Activated CD8-positive, alpha-beta memory T cell treated with anti-CD3 and anti-CD28 coated beads, Interleukin-2, amount 50 U/mL, for 4 hours (primary cell): ENCODE results near the gene RETREG1.

Experiments used
- DNase-seq: peaks from one replicate; pipeline ENCODE4 v3.0.0-alpha.2; 2020

RETREG1 gene

DNA sequence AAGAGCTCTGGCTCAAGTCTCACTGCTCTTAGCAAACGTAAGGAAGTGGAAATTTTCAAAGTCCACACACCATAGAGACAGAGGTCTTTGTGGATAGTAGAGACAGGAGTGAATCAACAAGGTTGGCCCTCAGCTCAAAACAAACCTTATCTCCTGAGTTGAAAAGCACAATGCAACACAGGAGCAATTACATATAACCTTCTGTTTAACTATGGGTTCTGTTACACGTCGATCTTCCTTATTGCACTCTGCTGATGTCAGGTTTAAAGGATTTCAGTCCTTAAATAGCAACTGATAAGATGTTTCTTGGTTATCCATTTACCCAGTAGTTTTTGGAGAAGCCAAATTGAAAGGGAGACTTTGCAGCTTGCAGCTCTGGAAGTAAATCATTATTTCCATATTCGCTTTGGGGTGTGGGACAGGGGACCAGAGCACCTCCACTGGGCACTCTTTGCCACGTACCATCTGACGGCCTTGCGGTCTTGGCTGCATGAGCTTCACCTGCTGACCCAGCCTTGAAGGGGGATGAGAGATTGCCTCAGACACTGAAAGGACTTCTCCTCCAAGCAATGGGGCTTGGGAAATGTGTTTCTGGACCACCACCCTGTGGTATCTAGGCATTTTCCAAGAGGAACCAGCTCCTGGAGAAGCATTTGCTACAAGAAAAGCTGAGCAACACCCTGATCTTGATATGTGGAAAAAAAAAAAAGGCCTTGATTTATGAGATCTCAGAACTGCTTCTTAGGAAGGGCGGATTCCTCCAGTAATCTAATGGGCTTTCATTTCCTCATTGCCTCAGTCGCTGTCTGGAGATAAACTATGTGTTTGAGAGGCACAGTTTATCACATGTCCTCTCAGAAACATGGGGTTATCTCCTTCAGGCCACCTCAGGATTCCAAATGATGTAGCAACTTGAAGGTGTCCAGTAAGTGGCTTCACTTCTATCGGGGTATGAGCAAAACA is 95.0 kb downstream of the RETREG1 start:
- no peak for DNase-seq

DNA sequence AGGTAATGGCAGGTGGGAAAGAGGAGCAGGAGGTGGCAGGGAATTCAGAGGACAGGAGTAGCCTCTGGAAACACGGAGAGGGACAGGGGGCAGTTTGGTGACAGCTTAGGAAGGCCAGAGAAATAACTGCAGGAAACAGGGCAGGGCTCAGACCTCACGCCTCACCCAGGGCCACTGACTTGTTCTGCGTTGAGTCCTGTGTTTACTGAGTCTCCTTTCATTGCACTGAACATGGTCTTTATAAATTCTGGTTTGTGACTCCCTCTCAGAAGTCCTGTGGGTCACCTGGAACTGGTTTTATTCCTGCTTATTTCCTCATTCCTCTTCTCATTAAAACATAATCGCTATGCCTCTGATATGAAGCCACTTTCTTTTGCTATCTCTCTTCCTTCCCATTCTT is 96.0 kb downstream of the RETREG1 start:
- DNase-seq, result no peak

DNA sequence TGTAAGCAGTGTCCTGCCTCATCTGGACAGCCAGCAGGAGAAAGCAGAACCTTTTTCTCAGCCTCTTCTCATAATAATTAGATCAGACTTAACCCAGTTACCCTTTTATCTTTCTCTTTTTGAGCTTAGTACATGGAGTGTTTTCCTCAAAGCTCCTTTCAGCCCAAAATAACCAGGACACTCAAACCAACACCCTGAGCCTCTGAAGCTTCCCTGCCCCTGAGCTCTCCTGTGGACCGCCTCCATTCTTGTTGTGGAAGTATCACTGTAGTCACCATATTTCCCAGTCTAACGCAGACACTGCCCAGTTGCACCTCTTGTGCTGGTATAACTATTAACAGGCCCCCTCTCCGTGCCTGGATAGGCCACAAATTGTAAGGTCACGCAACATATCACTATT is 97.4 kb downstream of the RETREG1 start:
- DNase-seq, result no peak

DNA sequence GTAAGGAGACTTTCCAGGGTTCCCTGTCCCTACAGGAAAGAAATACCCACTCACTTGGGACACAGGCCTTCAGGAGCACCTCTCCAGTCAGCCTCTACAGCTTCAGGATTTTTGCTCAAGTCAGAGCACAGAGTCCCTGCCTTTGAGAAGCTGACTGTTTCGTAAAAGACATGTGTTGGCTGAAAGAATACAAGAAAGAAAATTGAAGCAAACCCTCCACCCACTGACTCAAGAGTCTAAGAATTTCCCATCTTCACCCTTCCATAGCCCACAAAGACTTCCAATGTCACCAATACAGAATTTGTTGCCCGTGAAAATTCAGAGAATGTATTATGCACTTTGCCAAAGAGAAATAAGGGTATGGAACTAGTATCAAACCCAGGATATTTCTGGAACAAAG is 98.2 kb downstream of the RETREG1 start:
- DNase-seq, result no peak

DNA sequence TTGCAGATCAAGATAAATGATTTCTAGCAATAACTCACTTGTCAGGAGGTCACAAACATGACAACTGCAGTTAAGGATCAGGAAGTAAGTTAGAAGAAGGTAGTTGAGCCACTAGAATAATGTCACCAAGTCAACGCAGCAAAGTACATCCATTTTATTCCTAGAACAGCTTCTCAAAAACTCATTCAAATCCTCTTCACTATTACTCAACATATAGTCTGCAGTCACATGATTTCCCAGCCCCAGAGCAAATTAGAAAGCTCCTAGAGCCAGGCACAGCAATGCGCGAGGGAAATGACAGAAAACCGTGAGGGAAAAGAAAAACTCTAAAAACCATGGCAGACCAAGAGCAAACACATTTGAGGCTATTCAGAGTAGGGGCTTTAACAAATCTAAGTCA is 101.3 kb downstream of the RETREG1 start:
- DNase-seq, result no peak

DNA sequence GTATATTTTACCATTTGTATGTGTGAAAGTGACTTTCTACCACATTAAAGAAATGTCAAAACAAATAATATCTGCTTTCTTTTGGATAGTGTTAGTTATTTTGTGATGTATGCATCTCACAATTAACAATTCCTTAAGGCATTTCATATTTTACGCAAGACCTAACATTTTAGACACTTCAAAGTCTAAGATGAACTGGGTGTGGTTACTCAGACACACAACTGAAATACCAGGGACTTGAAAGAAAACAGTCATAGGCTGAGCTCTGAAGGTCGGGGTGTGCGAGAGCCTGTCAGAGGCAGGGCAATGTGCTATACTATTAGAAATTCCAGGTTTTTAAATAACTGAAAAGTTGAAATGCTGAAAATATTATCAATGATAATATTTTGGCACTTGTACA is 106.7 kb downstream of the RETREG1 start:
- DNase-seq, result no peak

DNA sequence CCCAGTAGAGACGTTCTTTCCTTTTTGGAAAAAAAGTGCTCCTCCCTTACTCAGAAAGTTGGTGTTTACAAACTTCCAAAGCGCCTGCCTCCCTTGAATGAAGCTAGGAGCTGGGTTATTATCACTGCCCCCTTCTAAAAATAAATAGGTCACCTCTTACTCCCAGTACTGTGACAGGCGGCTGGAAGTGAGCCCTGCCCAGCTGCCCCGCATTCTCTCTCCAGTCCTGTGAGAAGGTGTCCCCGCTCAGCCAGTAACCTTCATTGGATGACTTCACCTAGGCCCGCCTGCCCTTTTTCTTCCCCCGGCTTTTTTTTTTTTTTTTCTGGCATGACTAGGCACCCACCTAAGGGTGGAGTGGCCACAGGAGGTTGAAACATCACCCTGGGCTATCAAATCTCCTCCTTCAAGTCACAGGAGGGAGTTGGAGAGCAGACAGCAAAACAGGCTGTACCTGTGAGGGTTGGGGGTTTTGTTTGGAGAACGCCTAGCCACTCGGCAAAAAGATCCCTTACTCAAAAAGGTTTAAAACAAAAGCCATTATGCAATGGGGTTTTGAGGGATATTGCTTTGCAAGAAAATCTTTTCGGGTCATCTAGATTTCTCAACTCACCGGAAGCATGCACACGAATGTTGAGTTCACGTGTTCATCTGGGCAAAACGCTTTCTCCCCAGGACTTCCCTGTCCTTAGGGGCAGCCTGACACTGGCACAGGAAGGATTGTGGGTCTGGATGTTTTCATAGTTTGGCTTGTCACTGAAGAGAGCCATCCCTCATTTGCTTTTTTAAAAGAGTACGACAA is 107.9 kb downstream of the RETREG1 start:
- no peak for DNase-seq

DNA sequence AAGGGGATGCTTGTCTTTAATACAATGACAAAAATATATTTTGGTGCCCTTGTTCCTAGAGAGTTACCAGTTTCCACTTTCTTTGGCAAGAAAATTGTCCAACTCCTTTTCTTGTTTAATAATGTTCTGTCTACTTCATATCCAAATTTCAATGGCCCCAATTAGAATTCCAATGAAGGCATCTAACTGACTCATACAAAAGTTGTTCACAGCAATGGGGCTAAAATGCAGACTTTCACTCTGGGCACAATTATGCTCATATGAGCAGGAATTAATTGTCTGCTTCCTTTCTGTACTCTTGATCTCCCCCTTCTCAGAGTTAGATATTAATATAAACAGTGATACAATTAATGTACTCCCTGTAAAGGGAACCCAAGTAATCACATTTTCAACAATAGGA is 109.1 kb downstream of the RETREG1 start:
- no peak for DNase-seq

DNA sequence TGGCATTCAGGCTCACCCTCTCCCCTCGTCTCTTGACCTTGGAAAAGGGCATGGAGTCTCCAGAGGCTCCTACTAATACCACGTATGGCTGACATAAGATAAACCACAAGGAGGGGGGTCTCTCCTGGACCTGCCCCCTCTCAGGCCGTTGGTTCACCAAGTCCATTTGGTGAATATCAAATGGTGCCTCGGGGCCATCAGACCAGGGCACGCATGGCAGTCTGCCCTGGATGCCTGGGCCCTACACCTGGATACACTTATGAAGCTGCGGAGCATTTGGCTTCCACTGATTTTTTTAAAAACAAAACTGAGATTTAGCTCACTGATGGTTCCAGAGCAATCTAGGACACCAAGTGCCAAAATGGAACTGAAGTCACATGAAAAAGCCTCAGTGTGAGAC is 110.9 kb downstream of the RETREG1 start:
- no peak for DNase-seq

DNA sequence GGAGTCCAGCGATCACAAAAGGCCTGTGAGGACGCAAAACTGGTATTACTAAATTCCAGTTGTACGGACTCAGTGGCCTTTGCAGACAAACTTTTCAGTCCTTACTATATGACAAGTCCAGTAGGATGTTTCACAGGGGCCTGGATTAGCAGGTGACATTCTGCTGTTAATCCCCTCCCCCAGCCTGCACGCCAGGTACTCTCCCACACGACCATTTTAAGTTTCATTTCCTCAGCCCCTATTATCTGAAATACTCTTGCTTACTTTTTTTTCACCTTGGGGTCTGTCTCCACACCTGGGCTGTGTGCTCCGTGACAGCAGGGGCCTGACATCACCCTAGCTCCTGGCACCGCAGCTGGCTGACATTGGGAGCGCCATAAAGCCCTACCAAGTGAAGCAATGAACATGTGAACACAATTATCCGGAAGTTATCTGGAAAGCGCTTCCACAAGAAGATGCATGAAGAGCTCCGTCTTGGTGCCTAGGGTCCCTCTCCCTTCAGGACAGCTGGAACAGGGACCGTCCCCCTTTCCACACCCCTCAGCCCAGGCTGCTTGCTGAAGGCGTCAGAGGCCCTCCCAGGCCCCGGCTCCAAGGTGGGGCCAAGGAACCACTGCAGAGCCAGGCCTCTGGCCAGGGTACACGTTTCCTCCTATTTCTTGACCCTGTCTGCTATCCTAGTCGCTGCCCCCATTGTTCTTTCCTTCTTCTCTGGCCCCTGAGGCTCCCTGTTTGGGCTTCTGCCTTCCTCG is 111.5 kb downstream of the RETREG1 start:
- no peak for DNase-seq

DNA sequence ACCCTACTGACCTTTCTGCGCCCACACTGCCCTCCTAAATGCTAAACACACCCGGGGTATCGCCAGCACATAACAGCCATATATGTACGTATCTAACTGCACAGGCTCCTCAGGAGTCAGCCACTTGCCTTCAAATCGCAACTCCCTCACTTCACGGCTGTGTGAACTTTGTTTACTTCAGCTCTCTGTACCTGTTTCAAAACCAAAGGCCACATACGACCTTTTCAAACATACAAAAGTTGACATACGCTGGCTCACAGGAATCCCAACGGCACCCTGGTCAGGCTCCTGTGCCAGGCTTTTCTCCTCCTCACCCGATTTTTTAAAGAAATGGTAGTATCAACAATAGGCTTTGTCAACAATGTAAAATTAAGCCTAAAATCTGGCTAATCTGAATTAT is 112.2 kb downstream of the RETREG1 start:
- no peak for DNase-seq

DNA sequence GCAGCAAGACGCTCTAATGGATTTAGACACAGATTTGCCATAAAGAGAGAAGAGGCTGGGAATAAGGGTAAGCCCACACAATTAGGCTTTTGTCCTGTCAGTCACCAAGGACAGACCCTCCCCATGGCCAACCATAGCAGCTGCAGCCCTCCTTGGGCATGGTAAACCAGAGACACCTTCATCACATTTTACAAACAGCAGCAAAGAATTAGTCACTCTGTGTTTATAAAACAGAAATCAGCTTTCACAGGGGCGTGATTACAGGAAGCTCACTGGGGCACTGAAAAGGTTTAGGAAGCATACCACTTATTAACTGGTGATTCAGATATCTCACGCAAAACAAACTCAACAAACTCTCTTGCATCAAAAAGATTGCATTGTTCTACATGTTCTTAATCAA is 113.9 kb downstream of the RETREG1 start:
- DNase-seq, result no peak

DNA sequence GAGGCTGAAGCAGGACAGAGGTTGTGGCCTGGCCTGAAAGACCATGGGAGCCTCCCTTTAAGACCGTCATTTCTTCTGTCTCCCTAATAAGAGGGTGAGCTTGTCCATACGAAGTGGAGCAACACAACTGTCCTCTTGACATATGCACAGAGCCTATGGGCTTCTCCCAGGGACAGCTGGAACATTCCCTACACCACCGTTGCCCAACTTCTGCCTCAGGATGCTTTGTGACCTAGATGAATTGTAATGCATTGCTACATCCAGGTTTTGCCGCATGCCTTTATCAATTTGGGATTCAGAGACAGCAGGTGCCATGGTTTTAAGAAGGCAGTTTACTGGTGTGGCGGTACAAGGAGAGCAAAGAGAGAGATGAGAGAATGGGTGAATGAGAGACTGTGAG is 116.8 kb downstream of the RETREG1 start:
- no peak for DNase-seq

DNA sequence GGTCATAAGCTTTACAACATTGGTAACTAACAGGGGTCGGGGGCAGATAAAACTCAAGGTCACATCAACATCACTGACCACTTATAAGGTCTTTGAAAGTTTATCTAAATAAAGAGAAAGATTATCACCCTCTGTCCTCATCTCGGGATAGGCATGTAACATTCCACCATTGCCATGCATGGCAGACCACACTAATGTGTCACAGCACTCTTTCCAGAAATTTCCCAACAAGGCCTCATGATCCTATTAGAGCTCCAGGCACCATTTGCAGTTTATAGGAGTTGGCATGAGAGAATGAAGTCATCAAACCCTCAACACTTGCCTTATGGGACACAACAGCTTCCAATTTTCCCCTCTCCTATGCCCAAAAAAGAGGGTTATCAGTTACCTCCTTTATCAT is 119.3 kb downstream of the RETREG1 start:
- DNase-seq, result no peak

DNA sequence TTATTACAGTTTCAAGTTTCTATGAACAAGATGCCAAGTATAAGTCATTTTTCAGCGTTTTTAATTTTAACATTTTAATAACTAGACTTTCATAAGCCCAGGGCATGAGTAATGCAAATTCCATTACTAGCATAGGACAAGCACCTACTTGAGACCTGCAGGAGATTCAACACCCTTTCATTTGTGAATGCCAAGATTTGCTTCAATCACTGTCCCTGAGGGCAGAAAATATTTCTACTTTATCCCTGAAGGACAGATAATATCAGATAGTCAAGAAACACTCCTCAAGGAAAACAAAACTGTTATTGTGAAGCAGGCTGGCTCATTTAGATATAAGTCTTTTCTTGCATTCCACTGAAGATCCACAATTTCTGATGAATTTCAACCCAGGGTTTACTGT is 123.5 kb downstream of the RETREG1 start:
- no peak for DNase-seq

DNA sequence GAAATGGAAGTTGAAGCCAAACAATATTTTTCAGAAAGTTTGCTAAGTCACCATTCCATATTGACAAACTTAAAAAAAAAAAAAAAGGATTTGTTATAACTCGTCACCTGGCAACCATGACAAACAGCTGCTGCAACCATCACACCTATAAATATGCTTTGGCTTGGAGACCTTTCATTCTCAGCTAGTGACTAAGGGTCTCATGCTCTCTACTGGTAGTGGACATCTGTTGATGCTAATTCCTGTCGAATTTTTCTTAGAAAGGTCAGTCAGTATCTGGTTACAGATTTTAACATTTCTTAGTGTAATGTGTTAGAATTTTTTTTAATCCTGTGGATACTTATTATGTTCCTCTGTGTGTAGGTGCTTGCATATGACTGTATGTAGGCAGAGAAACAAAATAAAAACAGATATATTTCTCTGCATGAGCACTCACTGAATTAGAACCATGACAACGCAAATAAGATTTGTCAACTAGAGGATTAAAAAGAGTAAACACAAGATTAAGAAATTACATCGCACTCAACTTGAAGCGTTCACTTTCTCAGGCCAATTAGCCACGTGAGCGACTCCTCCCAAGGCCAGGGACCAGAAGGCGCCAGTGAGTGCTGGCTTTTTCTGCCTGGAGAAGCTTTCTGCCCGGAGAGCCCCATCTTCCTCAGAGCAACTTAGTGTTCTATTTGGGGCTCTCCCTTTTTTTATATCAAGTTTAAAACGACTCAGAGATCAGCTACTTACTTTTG is 124.2 kb downstream of the RETREG1 start:
- no peak for DNase-seq

DNA sequence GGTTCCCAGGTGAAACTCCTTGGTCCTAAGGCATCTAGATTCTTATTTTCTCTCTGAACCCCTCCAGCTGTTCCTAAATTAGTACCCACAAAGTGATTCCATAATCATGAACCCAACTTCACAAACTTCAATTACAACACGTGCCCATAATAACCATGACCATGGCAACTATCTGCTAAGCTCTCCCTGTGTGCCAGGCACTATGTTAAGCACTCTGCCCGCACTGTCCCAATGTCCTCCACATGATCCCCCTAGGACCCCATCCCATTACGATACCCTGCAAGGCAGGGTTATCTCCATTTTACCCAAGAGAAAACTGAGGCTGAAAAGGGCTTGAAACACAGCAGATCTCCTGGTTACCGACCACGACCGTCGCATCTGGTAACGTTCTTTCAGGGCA is 125.9 kb downstream of the RETREG1 start:
- no peak for DNase-seq

DNA sequence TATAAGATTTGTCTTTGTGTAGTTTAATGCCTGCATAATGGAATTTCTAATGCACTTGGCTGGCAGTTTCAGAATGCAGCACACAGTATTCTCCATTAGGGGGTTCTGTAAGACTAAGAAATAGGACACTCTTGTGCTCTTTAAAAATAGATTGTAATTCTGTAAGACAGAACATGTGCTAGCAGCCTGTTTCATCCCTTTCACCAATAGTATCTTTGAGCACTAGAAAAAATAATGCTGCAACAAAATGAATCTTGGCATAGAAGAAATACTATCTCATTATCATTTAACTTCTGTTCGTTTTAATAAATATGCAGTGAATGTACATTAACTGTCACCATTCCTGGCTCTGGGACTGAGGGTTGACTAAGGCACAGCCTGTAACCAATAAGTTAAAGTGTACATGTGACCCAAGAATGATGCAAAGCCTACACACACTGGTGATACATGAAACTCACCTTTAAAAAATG is 127.4 kb downstream of the RETREG1 start:
- DNase-seq, result no peak

DNA sequence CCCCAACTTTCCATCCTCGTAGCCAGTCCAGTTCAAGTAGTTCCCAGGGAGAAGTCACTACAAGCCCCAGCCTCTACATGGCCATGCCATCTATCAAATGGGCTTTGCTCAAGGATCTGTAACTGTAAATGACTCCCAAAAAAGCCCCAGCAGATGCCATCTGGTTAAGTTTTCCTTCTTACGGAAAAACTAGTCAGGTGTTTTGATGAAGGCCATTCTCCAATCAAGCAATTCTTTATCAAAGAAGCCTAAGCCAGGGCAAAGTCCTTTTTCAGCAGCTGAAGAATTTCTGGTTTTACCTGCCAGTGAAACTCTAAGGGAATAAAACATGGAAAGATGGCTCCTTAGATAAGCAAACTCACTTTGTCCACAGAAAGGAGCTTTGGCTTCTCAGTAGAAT is 129.3 kb downstream of the RETREG1 start:
- DNase-seq, result no peak

DNA sequence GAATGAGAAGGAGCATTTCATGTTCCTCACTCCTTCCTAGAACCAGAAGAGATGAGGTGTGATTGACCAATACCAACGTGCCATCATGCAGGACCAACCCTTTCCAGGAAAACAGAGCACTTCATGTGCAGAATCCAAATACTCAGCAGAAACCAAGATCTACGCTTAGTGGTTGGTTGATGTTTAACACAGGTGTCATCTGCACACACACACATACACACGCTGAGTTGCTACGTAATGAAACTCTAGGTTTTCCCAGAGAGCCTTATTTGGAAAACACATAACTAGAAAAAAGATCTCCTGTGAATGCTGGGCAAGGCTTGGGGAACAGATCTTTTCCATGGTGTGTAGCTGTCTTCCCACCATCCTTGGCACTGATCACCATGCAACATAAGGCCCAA is 130.1 kb downstream of the RETREG1 start:
- DNase-seq, result no peak

DNA sequence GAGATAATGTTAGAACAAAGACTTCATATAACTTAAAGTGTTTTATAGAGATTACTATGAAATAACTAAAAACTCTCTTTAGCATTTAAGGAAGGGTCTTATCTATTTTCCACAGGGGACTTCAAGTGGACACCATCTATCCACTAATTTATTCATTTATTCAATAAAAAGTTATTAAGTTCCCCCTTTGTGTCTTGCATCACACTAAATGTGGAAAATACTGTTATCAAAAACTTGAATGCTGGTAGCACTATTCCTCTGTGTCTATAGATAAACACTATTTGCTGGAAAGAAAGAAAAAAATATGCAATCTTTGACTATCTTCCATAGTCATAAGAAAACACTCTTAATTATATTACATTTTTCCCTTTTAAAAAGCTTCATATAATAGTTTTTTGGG is 131.1 kb downstream of the RETREG1 start:
- no peak for DNase-seq

DNA sequence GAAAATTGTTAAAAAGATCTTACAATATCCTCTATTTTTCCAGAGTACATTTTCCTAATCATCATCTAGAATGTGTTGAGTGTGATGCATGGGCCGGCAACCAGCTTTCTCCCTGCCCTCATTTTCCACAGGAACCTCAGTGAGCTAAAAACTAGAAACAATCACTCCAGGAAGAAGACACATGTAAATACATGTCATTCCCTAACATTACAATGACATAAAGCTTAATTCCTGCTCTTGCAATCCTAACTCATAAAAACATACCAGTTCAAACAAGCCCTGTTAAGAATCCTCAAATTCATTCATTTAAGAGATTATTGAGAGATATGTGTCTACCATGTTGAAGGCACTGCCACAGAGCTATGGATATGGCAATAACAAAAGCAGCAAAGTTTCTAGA is 132.7 kb downstream of the RETREG1 start:
- DNase-seq, result no peak

DNA sequence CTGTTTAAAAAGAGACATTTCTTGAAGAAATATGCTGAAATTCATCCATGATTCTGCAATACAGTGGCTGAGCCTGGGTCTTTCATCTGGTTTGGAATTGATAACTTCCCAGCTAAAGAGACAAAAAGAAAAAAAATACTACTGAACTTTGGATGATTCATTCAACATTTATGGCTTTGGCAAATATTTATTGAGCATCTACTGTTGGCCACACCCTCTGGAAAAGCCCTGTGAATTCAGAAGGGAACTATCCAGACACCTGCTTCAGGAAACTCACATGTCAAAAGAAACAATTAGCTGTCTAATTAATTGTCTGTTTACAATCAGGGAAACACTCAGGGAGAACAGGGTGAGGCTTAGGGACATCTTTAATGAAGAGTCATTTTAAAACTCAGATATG is 133.4 kb downstream of the RETREG1 start:
- DNase-seq, result no peak
